Left renal pelvis (tissue), 4 donors: ENCODE results near the gene ITIH4. TPM values are rescaled to one million over a fixed set of nuclear protein-coding genes. Genes with fewer than 3 reads are reported as not detected.

Source experiments
- DNase-seq, 4 donors: peaks; one replicate each; pipeline ENCODE4 v3.0.0-alpha.2; 2013; ENCODE audit warnings: low read depth in 4 of 4, low spot score in 3 of 4
- polyA plus RNA-seq, 4 donors: library from polyadenylated mRNA; unstranded; fragments of 120-200 nt; gene quantifications; one replicate each; pipeline ENCODE4 v1.2.1, GENCODE V29; 2013; ENCODE audit not compliant: insufficient read length in 4 of 4

Gene ITIH4
- polyA plus RNA-seq, 4 donors: 2.9 to 9.8 (median 5.6) TPM

- DNase-seq: no peak
Measured at GRCh38 chr3:52805270-52806039, 25.0 kb downstream of the ITIH4 start.

- no peak for DNase-seq
Measured at GRCh38 chr3:52801839-52802238, 28.6 kb downstream of the ITIH4 start.

- DNase-seq: no peak
Measured at GRCh38 chr3:52800079-52800478, 30.4 kb downstream of the ITIH4 start.

GRCh38 chr3:52798978-52799476 is 31.4 kb downstream of the ITIH4 start:
- DNase-seq: no peak

- no peak for DNase-seq
Measured at GRCh38 chr3:52798376-52798977, 32.0 kb downstream of the ITIH4 start.

GRCh38 chr3:52796411-52796810 is 34.1 kb downstream of the ITIH4 start:
- DNase-seq: no peak

- DNase-seq: no peak
Measured at GRCh38 chr3:52795298-52795900, 35.1 kb downstream of the ITIH4 start.

GRCh38 chr3:52794612-52795099 is 35.8 kb downstream of the ITIH4 start, which contains the start of gene ITIH3:
Gene ITIH3, plus strand, starts transcription at chr3:52794796. Its CDS starts 8 bp downstream, at chr3:52794804.
- DNase-seq: no peak

GRCh38 chr3:52793702-52794611 is 36.5 kb downstream of the ITIH4 start:
- DNase-seq: no peak

GRCh38 chr3:52792961-52793695 is 37.3 kb downstream of the ITIH4 start:
- DNase-seq: no peak

- no peak for DNase-seq
Measured at GRCh38 chr3:52792413-52792812, 38.1 kb downstream of the ITIH4 start.

GRCh38 chr3:52791928-52792327 is 38.5 kb downstream of the ITIH4 start:
- no peak for DNase-seq

- DNase-seq: no peak
Measured at GRCh38 chr3:52791366-52791765, 39.1 kb downstream of the ITIH4 start.

- no peak for DNase-seq
Measured at GRCh38 chr3:52790741-52791140, 39.7 kb downstream of the ITIH4 start.

- no peak for DNase-seq
Measured at GRCh38 chr3:52790337-52790736, 40.1 kb downstream of the ITIH4 start.

- DNase-seq: no peak
Measured at GRCh38 chr3:52789746-52790040, 40.8 kb downstream of the ITIH4 start.

- no peak for DNase-seq
Measured at GRCh38 chr3:52788890-52789745, 41.4 kb downstream of the ITIH4 start.

GRCh38 chr3:52787672-52788625 is 42.5 kb downstream of the ITIH4 start:
- no peak for DNase-seq
